ENCODE data around the gene COBLL1. TPM values are rescaled to one million over a fixed set of nuclear protein-coding genes. Genes with fewer than 3 reads are reported as not detected.
A peak's percentile ranks its signal among the peaks of the same experiment; 100 is the strongest.

Gene COBLL1
- total RNA-seq, 1 experiment from 2014 or later = 4.6 TPM

DNA sequence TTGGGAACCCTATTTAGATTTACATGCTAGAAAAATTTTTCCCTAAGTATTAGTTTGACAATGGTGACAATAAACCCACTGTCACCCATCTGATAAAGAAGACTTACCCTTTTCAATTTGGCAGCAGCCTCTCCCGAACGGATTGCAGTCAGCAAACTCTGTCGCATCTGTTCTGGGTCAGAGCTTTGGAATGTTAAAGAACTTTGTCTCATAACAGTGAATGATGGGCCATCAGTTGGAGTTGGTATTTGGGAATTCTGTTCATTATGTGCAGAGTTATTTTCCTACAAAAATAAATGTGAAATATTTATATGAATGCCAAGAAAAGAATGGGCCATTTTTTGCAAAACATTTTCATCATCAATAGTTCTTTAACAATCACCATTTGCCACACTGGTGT lies 149.5 kb downstream of the COBLL1 start:
- no peak for DNase-seq (ENCODE audit: low read depth, low spot score)
- in situ Hi-C loops (cut with HindIII; ENCODE audit: low pct_unique_long_range_greater_than_20kb, low sequenced_read_pairs) = no loop called here

- in situ Hi-C loops (cut with HindIII; ENCODE audit: low pct_unique_long_range_greater_than_20kb, low sequenced_read_pairs) = no loop called here
- DNase-seq (ENCODE audit: low read depth, low spot score) = no peak
These were observed 150.2 kb downstream of the COBLL1 start for GRCh38 chr2:164691346-164691887.

DNA sequence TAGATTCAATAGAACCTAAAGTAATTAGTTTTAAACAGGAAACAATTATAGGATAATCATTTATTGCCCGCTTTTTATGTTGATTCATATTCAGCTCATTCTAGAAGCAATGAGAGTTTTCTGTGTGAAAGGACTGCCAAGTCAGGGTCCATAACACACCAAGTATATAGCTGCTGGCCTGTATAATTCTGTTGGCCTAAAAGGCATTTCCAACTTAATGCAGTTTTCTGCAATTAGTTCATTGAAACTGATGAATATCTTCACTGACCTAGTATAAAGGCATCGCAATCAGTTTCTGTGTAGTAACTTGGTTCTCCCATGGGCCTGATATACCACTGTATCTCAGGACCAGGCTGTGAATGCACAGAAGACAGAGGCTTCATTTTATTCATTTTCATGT lies 151.3 kb downstream of the COBLL1 start:
- DNase-seq (ENCODE audit: low read depth, low spot score) = no peak
- in situ Hi-C loops (cut with HindIII; ENCODE audit: low pct_unique_long_range_greater_than_20kb, low sequenced_read_pairs) = no loop called here

GRCh38 chr2:164688896-164689419 lies 152.7 kb downstream of the COBLL1 start:
- DNase-seq (ENCODE audit: low read depth, low spot score) = no peak
- in situ Hi-C loops (cut with HindIII; ENCODE audit: low pct_unique_long_range_greater_than_20kb, low sequenced_read_pairs) = no loop called here

DNA sequence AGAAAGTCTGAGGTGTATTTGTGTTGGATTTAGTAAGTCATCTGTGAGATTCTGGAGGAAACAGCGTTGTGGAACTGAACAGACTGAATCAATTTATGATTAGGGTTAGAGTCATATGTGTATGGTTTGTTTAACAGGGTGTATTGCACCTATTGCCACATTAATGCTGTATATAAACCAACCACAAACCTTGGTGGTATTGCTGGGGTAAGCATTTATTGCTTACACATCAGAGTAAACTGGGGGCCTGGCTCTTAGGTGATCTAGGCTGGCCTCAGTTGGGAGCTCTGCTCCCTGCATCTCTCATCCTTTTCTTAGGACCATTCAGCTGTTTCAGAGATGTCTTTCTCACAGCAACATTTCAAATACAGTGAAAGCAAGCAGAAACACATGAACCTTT lies 160.6 kb downstream of the COBLL1 start:
- in situ Hi-C loops (cut with HindIII; ENCODE audit: low pct_unique_long_range_greater_than_20kb, low sequenced_read_pairs) = no loop called here
- no peak for DNase-seq (ENCODE audit: low read depth, low spot score)

- no peak for DNase-seq (ENCODE audit: low read depth, low spot score)
- in situ Hi-C loops (cut with HindIII; ENCODE audit: low pct_unique_long_range_greater_than_20kb, low sequenced_read_pairs) = no loop called here
These were observed 162.9 kb downstream of the COBLL1 start for GRCh38 chr2:164678631-164679149.

DNA sequence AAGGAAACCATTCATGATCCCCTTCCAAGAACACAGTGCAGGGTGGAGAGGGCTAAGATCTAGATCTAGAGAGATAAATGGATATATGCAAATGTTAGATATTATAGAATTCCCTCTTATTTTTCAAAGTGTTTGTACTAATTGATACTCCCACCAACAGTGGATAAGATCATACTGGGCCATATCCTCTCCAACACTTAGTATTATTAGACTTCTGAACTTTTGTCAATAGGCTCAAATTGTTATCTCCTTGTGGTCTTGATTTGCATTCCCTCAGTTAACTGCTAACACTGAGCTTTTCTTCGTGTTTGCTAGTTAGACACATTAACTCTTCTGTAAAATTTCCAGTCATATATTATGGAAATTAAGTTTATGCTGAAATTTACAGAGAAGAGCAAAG lies 163.9 kb downstream of the COBLL1 start:
- DNase-seq (ENCODE audit: low read depth, low spot score) = no peak
- in situ Hi-C loops (cut with HindIII; ENCODE audit: low pct_unique_long_range_greater_than_20kb, low sequenced_read_pairs) = no loop called here

- DNase-seq (ENCODE audit: low read depth, low spot score) = no peak
- in situ Hi-C loops (cut with HindIII; ENCODE audit: low pct_unique_long_range_greater_than_20kb, low sequenced_read_pairs) = no loop called here
These were observed 164.4 kb downstream of the COBLL1 start for GRCh38 chr2:164677271-164677670.

GRCh38 chr2:164675687-164676086 lies 165.9 kb downstream of the COBLL1 start:
- in situ Hi-C loops (cut with HindIII; ENCODE audit: low pct_unique_long_range_greater_than_20kb, low sequenced_read_pairs) = no loop called here
- DNase-seq (ENCODE audit: low read depth, low spot score) = no peak

DNA sequence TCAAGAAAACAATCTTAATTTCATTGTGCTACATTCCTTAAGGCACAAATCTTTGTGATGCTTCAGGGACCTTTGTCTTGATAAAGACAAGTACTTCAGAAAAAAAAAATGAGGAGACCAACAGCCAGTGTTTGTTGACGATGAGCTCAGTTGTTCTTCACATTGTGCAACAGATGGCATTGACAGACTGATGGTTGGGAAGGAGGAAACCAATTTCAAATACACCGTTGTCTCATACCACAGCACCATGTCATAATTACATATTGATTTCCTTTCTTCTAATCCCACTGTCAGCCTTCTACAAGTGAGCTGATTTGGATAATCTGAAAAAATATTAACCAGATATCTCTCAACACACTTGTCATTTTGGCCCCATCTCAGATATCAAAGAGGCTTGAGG lies 166.6 kb downstream of the COBLL1 start:
- DNase-seq (ENCODE audit: low read depth, low spot score) = no peak
- in situ Hi-C loops (cut with HindIII; ENCODE audit: low pct_unique_long_range_greater_than_20kb, low sequenced_read_pairs) = no loop called here

DNA sequence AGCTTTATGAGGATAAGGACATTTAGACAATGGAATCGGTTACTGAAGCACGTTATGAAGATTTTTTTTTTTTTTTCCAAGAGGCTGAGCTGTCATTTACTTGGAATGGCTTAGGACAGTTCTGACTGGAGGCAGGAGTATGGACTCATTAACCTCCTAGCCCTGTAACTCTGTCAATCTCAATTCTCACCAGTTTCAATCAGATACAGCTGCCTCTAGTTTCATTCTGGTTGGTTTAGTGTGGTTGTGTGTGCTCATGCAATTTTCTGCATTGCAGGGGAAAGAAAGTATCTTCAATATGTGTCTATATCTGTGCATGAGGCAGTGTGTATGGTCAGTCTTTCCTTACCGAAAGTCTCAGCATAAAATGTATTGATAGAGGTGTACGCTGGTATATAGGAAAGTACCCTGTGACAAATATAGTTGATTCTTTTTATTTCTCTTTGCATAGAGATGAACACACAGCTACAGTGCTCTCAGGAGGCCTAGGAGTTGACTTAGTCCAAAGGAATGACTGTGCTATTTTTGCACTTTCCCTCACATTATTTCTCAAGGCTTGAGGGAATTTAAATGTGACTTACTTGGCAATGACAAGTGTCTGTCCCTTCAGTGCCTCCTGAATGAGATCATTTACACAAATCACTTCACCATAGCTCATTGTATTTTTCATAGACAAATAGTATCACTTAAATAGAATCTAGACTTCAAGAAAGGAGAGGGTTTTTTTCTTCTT lies 169.8 kb downstream of the COBLL1 start:
- in situ Hi-C loops (cut with HindIII; ENCODE audit: low pct_unique_long_range_greater_than_20kb, low sequenced_read_pairs) = loop anchor here (25.0 kb wide), 1 partner anchor 1510 kb away; no protein-coding TSS in a partner anchor
- no peak for DNase-seq (ENCODE audit: low read depth, low spot score)

DNA sequence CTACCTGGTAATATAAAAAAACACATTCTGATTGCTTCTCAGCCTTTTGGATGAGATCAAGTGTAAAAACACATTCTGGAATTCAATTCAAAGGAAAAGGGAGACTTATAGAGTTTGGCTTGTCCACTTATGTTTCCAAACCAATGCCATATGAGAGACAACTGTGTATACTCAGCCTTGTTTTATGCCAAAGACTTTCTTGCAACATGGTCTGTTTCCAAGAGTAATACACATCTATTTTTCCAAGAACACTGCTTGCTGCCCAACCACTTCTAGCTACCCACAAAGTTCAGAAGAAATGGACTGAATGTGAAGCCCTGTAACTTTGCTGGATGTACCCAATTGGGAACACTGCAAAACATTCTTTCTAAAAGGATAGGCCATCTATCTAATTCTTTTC lies 172.3 kb downstream of the COBLL1 start:
- in situ Hi-C loops (cut with HindIII; ENCODE audit: low pct_unique_long_range_greater_than_20kb, low sequenced_read_pairs) = loop anchor here (25.0 kb wide), 1 partner anchor 1507 kb away; no protein-coding TSS in a partner anchor
- no peak for DNase-seq (ENCODE audit: low read depth, low spot score)

- DNase-seq (ENCODE audit: low read depth, low spot score) = no peak
- in situ Hi-C loops (cut with HindIII; ENCODE audit: low pct_unique_long_range_greater_than_20kb, low sequenced_read_pairs) = loop anchor here (25.0 kb wide), 1 partner anchor 1505 kb away; no protein-coding TSS in a partner anchor
These were observed 174.1 kb downstream of the COBLL1 start for GRCh38 chr2:164667566-164667965.

DNA sequence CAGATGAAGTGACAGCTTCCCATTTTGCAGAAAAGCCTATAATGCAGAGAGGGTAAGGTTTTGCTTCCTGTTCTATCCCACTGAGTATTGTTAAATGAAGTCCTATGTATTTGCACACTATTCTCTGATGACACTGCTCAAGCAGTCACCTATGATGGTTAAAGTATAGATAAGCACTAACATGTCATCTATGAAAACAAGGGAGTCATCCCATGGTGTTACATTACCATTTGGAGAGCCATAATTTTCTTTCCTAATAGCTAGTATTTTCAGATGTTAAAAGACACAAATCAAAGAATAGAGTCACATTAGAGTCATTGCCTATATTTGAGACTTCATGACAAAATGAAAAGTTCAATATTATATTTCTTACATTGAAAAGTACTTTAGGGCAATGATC lies 177.6 kb downstream of the COBLL1 start:
- in situ Hi-C loops (cut with HindIII; ENCODE audit: low pct_unique_long_range_greater_than_20kb, low sequenced_read_pairs) = loop anchor here (25.0 kb wide), 1 partner anchor 1502 kb away; no protein-coding TSS in a partner anchor
- DNase-seq (ENCODE audit: low read depth, low spot score) = no peak

- no peak for DNase-seq (ENCODE audit: low read depth, low spot score)
These were observed 178.6 kb downstream of the COBLL1 start for GRCh38 chr2:164662868-164663631.

DNA sequence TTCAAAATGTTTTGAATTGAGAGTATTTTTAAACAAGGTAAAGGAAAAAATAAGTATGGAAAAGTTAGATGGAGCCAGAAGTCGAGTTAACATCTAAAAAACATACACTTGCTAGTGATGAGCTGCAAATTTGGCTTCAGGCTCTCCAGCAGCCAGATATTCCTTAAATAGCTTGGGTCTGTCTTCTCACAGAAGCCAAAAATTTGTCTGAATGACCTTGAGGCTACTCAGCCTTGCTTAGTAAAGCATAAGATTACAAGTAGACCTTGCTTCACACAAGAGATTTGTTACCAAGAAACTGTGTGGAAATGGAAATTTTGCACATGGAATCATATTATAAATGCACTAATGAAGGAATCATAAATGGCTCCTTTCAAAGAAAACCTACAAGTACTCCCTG lies 179.6 kb downstream of the COBLL1 start:
- no peak for DNase-seq (ENCODE audit: low read depth, low spot score)
- in situ Hi-C loops (cut with HindIII; ENCODE audit: low pct_unique_long_range_greater_than_20kb, low sequenced_read_pairs) = loop anchor here (25.0 kb wide), 1 partner anchor 1500 kb away; no protein-coding TSS in a partner anchor

More at GRCh38 chr2:164662868-164663631, 178.6 kb downstream of the COBLL1 start:
- in situ Hi-C loops (cut with HindIII; ENCODE audit: low pct_unique_long_range_greater_than_20kb, low sequenced_read_pairs) = loop anchor here (25.0 kb wide), 1 partner anchor 1501 kb away; no protein-coding TSS in a partner anchor

- DNase-seq (ENCODE audit: low read depth, low spot score) = no peak
- in situ Hi-C loops (cut with HindIII; ENCODE audit: low pct_unique_long_range_greater_than_20kb, low sequenced_read_pairs) = loop anchor here (25.0 kb wide), 1 partner anchor 1499 kb away; no protein-coding TSS in a partner anchor
These were observed 180.3 kb downstream of the COBLL1 start for GRCh38 chr2:164661349-164661748.

DNA sequence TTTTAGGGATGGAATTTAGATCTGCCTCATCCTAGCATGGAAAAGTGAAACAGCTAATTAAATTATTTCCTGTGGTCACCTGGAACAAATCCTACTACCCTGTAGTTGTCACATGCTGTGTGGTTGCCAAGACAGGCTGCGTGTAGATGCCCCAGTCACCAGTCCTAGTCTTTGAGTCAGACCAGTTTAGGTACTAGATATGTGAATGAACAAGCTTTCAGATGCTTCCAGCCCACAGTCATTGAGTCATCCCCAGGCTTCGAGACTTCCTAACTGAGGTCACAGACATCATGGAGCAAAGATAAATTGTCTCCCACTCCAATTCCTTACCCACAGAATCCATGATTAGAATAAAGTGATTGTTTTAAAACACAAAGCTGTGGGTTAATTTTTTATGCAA lies 184.5 kb downstream of the COBLL1 start:
- peak; percentile 43 for DNase-seq (ENCODE audit: low read depth, low spot score)
- in situ Hi-C loops (cut with HindIII; ENCODE audit: low pct_unique_long_range_greater_than_20kb, low sequenced_read_pairs) = loop anchor here (25.0 kb wide), 1 partner anchor 1495 kb away; no protein-coding TSS in a partner anchor

All from SK-MEL-5 (cell line).